NCI-H1092 treated with DMSO at 0.1 percent for 48 hours (cell line): ENCODE data around the gene C2CD4A.
"Not testable (repeated sequence)": the region's sequence is repeated elsewhere in the genome, so short reads cannot be mapped to it uniquely, and the experiment has no call there.

Experiments
- DNase-seq: peaks from one replicate; lab custom pipeline; 2025; lab: John Stamatoyannopoulos, UW

C2CD4A gene

GRCh38 chr15:62066663-62067447 is at the start of gene C2CD4A:
TSS of gene C2CD4A (plus strand) at chr15:62066977. CDS start at chr15:62067614, 637 bp downstream.
- peak; percentile 78 for DNase-seq

DNA sequence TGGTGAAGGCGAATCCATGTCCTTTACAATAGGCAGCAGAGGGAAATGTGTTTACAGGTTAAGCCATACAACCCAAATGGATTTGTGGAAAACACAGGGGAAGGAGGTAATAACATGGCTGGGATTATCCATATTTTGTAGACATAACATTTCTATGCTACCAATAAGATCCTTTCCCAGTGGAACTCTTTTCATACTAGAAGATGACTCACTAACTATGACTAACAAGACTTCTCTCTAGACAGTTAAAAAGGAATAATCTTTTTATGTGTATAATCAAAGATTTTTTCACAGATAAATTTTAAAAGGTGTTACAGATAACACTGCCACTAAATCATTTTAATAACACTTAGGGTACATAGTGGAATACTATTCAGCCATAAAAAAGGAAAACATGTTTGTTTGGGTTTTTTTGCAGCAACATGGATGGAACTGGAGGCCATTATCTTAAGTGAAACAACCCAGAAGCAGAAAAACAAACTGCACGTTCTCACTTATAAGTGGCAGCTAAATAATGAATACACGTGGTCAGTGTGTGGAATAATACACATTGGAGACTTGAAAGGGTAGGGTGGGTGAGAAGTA is 46.1 kb upstream of the C2CD4A start:
- no peak for DNase-seq

- no peak for DNase-seq
These were observed 44.7 kb upstream of the C2CD4A start for GRCh38 chr15:62021991-62022600.

- no peak for DNase-seq
These were observed 40.1 kb upstream of the C2CD4A start for GRCh38 chr15:62026487-62027262.

DNA sequence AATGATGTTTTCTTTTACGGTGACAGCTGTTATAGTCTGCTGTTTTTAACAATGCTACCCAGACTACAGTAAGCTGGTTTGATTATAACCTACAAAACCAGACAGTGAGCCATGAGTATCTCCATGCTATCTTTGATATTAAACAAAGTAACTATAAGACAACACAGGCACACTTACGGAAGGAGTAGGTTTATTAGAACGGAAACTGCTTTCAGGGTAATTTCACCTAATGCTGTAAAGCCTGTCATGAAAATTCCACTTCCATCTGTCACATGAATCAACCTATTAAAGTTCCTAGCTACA is 39.6 kb upstream of the C2CD4A start:
- no peak for DNase-seq

- DNase-seq, result no peak
These were observed 38.9 kb upstream of the C2CD4A start for GRCh38 chr15:62027916-62028315.

- DNase-seq, result no peak
These were observed 31.4 kb upstream of the C2CD4A start for GRCh38 chr15:62035256-62035924.

DNA sequence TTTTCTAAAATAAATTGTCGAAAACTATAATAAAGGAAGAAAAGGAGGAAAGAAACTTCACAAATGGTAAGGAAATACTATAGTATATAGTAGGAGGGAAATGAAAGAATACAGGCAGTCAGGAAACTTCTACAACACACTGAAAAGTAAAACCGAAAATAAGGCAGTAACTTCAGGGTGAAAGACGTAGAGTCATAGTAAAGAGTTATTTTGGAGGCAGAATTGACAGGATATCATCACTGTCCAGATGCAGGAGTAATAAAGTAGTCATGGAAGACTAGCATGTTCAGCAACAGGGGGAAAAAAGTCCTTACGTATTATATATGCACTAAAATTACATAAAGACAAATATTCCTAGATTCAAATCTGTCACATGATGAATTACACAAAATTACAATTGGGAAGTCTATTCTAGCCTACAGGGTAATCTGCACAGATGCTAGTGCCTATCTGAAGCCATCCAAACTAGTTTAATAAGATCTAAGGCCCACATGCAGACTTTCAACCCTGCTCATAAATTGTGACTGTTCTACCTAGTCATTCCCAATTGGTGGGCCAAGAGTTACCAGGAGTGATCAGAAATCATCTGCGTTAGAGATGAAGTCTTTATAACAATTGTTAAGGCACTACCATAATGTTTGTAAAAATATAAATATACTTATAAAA is 20.6 kb upstream of the C2CD4A start:
- no peak for DNase-seq

GRCh38 chr15:62047282-62047827 is 19.4 kb upstream of the C2CD4A start:
- DNase-seq, result no peak

DNA sequence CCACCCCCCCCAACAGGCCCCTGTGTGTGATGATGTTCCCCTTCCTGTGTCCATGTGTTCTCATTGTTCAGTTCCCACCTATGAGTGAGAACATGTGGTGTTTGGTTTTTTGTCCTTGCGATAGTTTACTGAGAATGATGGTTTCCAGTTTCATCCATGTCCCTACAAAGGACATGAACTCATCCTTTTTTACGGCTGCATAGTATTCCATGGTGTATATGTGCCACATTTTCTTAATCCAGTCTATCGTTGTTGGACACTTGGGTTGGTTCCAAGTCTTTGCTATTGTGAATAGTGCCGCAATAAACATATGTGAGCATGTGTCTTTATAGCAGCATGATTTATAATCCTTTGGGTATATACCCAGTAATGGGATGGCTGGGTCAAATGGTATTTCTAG is 18.5 kb upstream of the C2CD4A start:
- DNase-seq, result not testable (repeated sequence)

- DNase-seq, result no peak
These were observed 16.7 kb upstream of the C2CD4A start for GRCh38 chr15:62050115-62050514.

GRCh38 chr15:62051166-62051565 is 15.6 kb upstream of the C2CD4A start:
- no peak for DNase-seq

DNA sequence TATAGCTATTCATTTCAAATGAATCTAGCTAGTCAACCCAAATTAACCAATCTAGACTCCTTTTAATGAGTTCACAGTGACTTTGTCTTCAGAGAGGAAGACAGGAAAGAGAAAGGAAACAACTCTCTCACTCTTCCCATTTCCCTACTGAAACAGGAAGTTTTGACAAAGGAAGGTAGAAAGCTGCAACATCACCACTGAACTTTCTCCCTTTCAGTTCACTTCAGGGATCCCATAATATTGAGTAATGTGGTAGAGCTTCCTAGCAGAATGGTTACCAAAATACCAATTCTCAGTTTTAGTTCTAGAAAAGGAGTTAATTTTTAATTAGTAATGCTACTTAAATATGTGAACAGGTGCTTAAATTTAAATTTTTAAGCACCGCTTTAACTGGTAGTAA is 14.1 kb upstream of the C2CD4A start:
- no peak for DNase-seq

DNA sequence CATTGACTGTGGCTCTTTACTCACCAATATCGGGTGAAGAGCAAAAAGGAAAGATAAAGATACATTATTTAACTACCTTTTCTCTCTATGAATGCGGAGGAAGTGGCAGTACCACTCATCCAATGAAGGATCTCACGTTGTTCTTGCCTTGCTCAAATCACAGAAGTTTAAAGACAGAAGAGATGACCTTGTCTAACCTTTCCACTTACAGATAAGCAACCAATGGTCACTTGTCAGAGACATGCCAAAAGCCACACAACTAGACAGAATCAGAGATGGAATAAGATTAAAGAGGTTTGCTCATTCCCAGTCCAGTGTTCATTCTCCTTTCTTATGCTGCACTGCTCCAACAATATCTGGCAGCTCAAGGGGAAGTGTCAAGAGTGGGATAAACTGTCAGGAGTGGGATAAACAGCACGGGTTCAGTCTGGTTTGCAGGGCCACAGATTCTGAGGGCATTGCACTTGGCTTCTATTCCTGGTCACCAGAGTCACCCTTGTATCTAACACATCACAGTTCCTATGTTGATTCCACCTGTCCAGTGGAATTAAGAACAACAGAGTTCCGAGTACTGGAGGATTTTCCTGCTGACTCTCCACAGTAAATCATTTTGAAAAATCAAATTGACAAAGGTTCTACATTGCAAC is 13.2 kb upstream of the C2CD4A start:
- no peak for DNase-seq

DNA sequence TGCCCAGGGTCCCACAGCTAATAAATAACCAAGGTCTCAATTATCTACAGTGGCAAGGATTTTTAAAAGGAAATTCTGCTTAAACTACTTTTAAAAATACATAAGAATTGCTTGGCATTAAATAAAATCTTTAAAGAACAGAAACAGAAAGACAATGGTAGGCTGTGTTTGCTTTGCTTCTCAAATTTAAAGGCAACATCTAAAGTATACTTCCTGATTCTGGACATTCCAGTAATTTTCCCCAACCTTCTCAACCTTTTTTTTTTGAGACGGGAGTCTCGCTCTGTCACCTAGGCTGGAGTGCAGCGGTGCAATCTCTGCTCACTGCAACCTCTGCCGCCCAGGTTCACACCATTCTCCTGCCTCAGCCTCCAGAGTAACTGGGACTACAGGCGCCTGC is 11.8 kb upstream of the C2CD4A start:
- no peak for DNase-seq

GRCh38 chr15:62057341-62057980 is 9.3 kb upstream of the C2CD4A start:
- no peak for DNase-seq

- DNase-seq, result no peak
These were observed 8.3 kb upstream of the C2CD4A start for GRCh38 chr15:62058327-62059028.

- no peak for DNase-seq
These were observed 7.5 kb upstream of the C2CD4A start for GRCh38 chr15:62059108-62059815.

DNA sequence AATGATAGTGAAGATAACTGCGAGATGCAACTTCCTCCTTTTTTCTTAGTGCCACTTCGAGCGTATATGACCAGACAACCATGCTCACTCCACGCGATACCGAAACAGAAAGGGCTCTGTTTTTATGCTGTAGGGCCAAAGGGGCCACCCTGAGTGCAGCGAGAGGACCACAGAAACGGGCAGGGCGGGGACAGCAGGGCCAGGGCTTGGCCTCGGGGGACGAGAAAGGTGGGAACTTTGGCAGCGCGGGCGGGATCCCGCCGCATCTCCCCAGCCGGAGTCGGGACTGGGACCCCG is 7.0 kb upstream of the C2CD4A start:
- peak; percentile 39 for DNase-seq
